Measurements from ENCODE around the gene SLX9.

- TF ChIP-seq, protein P1, sequence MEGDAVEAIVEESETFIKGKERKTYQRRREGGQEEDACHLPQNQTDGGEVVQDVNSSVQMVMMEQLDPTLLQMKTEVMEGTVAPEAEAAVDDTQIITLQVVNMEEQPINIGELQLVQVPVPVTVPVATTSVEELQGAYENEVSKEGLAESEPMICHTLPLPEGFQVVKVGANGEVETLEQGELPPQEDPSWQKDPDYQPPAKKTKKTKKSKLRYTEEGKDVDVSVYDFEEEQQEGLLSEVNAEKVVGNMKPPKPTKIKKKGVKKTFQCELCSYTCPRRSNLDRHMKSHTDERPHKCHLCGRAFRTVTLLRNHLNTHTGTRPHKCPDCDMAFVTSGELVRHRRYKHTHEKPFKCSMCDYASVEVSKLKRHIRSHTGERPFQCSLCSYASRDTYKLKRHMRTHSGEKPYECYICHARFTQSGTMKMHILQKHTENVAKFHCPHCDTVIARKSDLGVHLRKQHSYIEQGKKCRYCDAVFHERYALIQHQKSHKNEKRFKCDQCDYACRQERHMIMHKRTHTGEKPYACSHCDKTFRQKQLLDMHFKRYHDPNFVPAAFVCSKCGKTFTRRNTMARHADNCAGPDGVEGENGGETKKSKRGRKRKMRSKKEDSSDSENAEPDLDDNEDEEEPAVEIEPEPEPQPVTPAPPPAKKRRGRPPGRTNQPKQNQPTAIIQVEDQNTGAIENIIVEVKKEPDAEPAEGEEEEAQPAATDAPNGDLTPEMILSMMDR (IDR thresholded peaks at IDR 0.05): no peak
- TF ChIP-seq POLR2AphosphoS5 (IDR thresholded peaks at IDR 0.05; ENCODE audit: insufficient read depth in 1 of 2, low read depth in 1 of 2) (no peak), POLR2A (IDR thresholded peaks at IDR 0.05) (no peak)
These were observed 9.9 kb upstream of the SLX9 start for GRCh38 chr21:44929799-44930542.
